ENCODE data around the gene PPTC7. TPM values are rescaled to one million over a fixed set of nuclear protein-coding genes. Genes with fewer than 3 reads are reported as not detected.

Gene PPTC7
- total RNA-seq, 2 experiments from 2014 or later = 53.8 to 54.8 TPM

- H3K4me1 Mint-ChIP-seq (ENCODE audit: low read depth) = peaks cover 68% of the 10 kb centered on the region
- peak overlapping the region; percentile 11 for H3K27ac Mint-ChIP-seq
- DNase-seq (no peak), ATAC-seq (ENCODE audit: poor library complexity) (no peak)
- H3K4me3 ChIP-seq (ENCODE audit: low read length) = no peak overlapping the region
- no peaks in the 10 kb centered on the region for H3K9me3 ChIP-seq (ENCODE audit: control insufficient read depth in 1 of 2, insufficient read depth in 1 of 2, low read length in 2 of 2)
- intact Hi-C loops (cut with DNase I, micrococcal nuclease) = no loop called here
- no peak overlapping the region for H3K4me3 Mint-ChIP-seq
- peaks cover 48% of the 10 kb centered on the region for H3K4me1 ChIP-seq (ENCODE audit: insufficient read depth, low read length)
- no peak overlapping the region for H3K27ac ChIP-seq (ENCODE audit: low read depth in 1 of 2, low read length in 2 of 2)
- H3K27me3 Mint-ChIP-seq = no peaks in the 10 kb centered on the region
- peaks cover 5% of the 10 kb centered on the region for H3K36me3 ChIP-seq (ENCODE audit: insufficient read depth, low read length)
- no peaks in the 10 kb centered on the region for H3K27me3 ChIP-seq (ENCODE audit: control insufficient read depth in 1 of 2, insufficient read depth in 2 of 2, low read length in 2 of 2)
- H3K36me3 Mint-ChIP-seq (ENCODE audit: low read depth) = peaks cover 20% of the 10 kb centered on the region
- no peaks in the 10 kb centered on the region for H3K9me3 Mint-ChIP-seq
- CTCF ChIA-PET = no interaction called here
- no peak for TF ChIP-seq CTCF (IDR thresholded peaks at IDR 0.05)
- POLR2A ChIA-PET = no interaction called here
Observed at GRCh38 chr12:110557300-110557699, 25.8 kb downstream of the PPTC7 start.

GRCh38 chr12:110556705-110557104, 26.4 kb downstream of the PPTC7 start:
- ChIA-PET POLR2A (no interaction called here), CTCF (interaction anchor here (0.9 kb wide), 1 partner anchor 44 kb away, joined by 3 read pairs; no protein-coding TSS in a partner anchor)
- Mint-ChIP-seq H3K36me3 (ENCODE audit: low read depth) (peaks cover 25% of the 10 kb centered on the region), H3K27ac (peak overlapping the region; percentile 25), H3K4me1 (ENCODE audit: low read depth) (peaks cover 68% of the 10 kb centered on the region), H3K9me3 (no peaks in the 10 kb centered on the region), H3K4me3 (no peak overlapping the region), H3K27me3 (no peaks in the 10 kb centered on the region)
- H3K4me1 ChIP-seq (ENCODE audit: insufficient read depth, low read length) = peaks cover 43% of the 10 kb centered on the region
- intact Hi-C loops (cut with DNase I, micrococcal nuclease) = no loop called here
- H3K27ac ChIP-seq (ENCODE audit: low read depth in 1 of 2, low read length in 2 of 2) = no peak overlapping the region
- H3K27me3 ChIP-seq (ENCODE audit: control insufficient read depth in 1 of 2, insufficient read depth in 2 of 2, low read length in 2 of 2) = no peaks in the 10 kb centered on the region
- no peak for TF ChIP-seq CTCF (IDR thresholded peaks at IDR 0.05)
- peaks cover 5% of the 10 kb centered on the region for H3K36me3 ChIP-seq (ENCODE audit: insufficient read depth, low read length)
- no peak for ATAC-seq (ENCODE audit: poor library complexity)
- no peak overlapping the region for H3K4me3 ChIP-seq (ENCODE audit: low read length)
- no peak for DNase-seq
- H3K9me3 ChIP-seq (ENCODE audit: control insufficient read depth in 1 of 2, insufficient read depth in 1 of 2, low read length in 2 of 2) = no peaks in the 10 kb centered on the region

GRCh38 chr12:110555577-110556406, 27.3 kb downstream of the PPTC7 start:
- ChIA-PET CTCF (interaction anchor here (0.9 to 4.7 kb wide), 3 partner anchors 29 to 46 kb away, joined by 3 to 112 read pairs (median 3); no protein-coding TSS in a partner anchor), POLR2A (interaction anchor here (0.6 kb wide), 1 partner anchor 54 kb away, joined by 3 read pairs; the partner anchor contains the start of genes RAD9B and VPS29)
- intact Hi-C loops (cut with DNase I, micrococcal nuclease) = no loop called here
- no peak for TF ChIP-seq CTCF (IDR thresholded peaks at IDR 0.05)
- Mint-ChIP-seq H3K4me1 (ENCODE audit: low read depth) (peaks cover 60% of the 10 kb centered on the region), H3K9me3 (no peaks in the 10 kb centered on the region), H3K4me3 (no peak overlapping the region), H3K27ac (peak overlapping the region; percentile 25), H3K36me3 (ENCODE audit: low read depth) (peaks cover 33% of the 10 kb centered on the region), H3K27me3 (no peaks in the 10 kb centered on the region)
- DNase-seq (no peak), ATAC-seq (ENCODE audit: poor library complexity) (no peak)
- no peak overlapping the region for H3K4me3 ChIP-seq (ENCODE audit: low read length)
- H3K27ac ChIP-seq (ENCODE audit: low read depth in 1 of 2, low read length in 2 of 2) = no peak overlapping the region
- no peaks in the 10 kb centered on the region for H3K27me3 ChIP-seq (ENCODE audit: control insufficient read depth in 1 of 2, insufficient read depth in 2 of 2, low read length in 2 of 2)
- H3K36me3 ChIP-seq (ENCODE audit: insufficient read depth, low read length) = peaks cover 10% of the 10 kb centered on the region
- no peaks in the 10 kb centered on the region for H3K9me3 ChIP-seq (ENCODE audit: control insufficient read depth in 1 of 2, insufficient read depth in 1 of 2, low read length in 2 of 2)
- peaks cover 35% of the 10 kb centered on the region for H3K4me1 ChIP-seq (ENCODE audit: insufficient read depth, low read length)

Measured in CD4-positive, alpha-beta T cell (primary cell).